Prostate gland (tissue), 2 donors: ENCODE data around the gene WNK1. TPM values are rescaled to one million over a fixed set of nuclear protein-coding genes. Genes with fewer than 3 reads are reported as not detected.

ENCODE experiments used
- DNase-seq: peaks from one replicate; pipeline ENCODE4 v3.0.0-alpha.2; 2019; ENCODE audit warnings: low spot score
- H3K27ac ChIP-seq, 2 donors: fragments of 200-600 bp; sonication (generic); 2 replicates each; pipeline ENCODE4 v1.5.1; 2017 to 2019
- H3K27me3 ChIP-seq: fragments of 200-600 bp; sonication (generic); replicated peaks from 2 replicates; pipeline ENCODE4 v1.5.1; 2019; ENCODE audit not compliant: insufficient read depth
- H3K36me3 ChIP-seq, 2 donors: fragments of 200-600 bp; sonication (generic); 1 replicate in 1 of 2; 2 replicates in 1 of 2; pipeline versions ENCODE4 v1.5.1 to v1.8.1; 2017 to 2019
- H3K4me1 ChIP-seq: fragments of 200-600 bp; sonication (generic); replicated peaks from 2 replicates; pipeline ENCODE4 v1.5.1; 2019
- H3K4me3 ChIP-seq, 2 donors: fragments of 200-600 bp; sonication (generic); 2 replicates each; pipeline ENCODE4 v1.5.1; 2017 to 2019
- H3K9me3 ChIP-seq: fragments of 200-600 bp; sonication (generic); 2 replicates; pipeline ENCODE4 v1.5.1; 2017
- CTCF ChIP-seq, 4 experiments: fragments of 200-600 bp in 2 of 4; fragments of 450-650 bp in 2 of 4; sonication (generic) in 2 of 4; IDR thresholded peaks; 1 replicate in 3 of 4; 2 replicates in 1 of 4; pipeline ENCODE4 v1.5.1; 2016 to 2019; ENCODE audit warnings: antibody characterized with exemption in 4 of 4, mild to moderate bottlenecking in 2 of 4, moderate library complexity in 2 of 4
- POLR2A ChIP-seq: fragments of 450-650 bp; IDR thresholded peaks from one replicate; pipeline ENCODE4 v1.6.1; 2016; ENCODE audit warnings: antibody characterized with exemption, mild to moderate bottlenecking
- POLR2AphosphoS5 ChIP-seq: sonication (generic); formaldehyde crosslinking; IDR thresholded peaks from one replicate; pipeline ENCODE4 v1.6.1; 2017; ENCODE audit warnings: antibody characterized with exemption
- WGBS: methylation state at CpG from one replicate; pipeline ENCODE4 v1.1.5; 2018; 5-methylcytosine and 5-hydroxymethylcytosine counted together
- intact Hi-C: fragments of 100-400 bp; cut with DNase I; formaldehyde crosslinking; loops from one replicate; pipeline ENCODE4 v1.14.2; 2022
- total RNA-seq, 2 donors: library from RNA; depleted of rRNA; stranded (reverse); fragments of >200 nt; gene quantifications; one replicate each; pipeline ENCODE4 v1.1.0, GENCODE V29; 2016

WNK1 gene
- total RNA-seq, 2 donors from 2014 or later, result 82.7 to 223 TPM

DNA sequence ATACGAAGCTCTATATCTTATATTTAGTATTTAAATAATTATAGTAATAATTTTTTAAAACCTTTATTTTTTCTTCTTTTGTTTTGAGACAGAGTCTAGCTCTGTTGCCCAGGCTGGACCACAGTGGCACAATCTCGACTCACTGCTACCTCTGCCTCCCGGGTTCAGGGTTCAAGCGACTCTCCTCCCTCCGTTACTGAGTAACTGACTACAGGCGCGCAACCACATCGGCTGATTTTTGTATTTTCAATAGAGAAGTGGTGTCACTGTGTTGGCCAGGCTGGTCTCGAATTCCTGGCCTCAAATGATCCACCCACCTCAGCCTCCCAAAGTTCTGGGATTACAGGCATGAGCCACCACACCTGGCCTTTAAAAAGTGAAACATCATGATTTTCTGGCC lies 13.0 kb upstream of the WNK1 start:
- H3K4me3 ChIP-seq, result no peak overlapping the region
- TF ChIP-seq POLR2AphosphoS5 (no peak), CTCF (IDR thresholded peaks at IDR 0.05) (no peak), POLR2A (no peak)
- H3K9me3 ChIP-seq, result no peaks in the 10 kb centered on the region
- H3K27ac ChIP-seq, result no peak overlapping the region
- DNase-seq, result no peak
- H3K27me3 ChIP-seq, result no peaks in the 10 kb centered on the region
- intact Hi-C loops, result no loop called here
- 97% methylated on average over 9 of the region's 9 CpGs for WGBS
- no peaks in the 10 kb centered on the region for H3K36me3 ChIP-seq
- no peaks in the 10 kb centered on the region for H3K4me1 ChIP-seq

DNA sequence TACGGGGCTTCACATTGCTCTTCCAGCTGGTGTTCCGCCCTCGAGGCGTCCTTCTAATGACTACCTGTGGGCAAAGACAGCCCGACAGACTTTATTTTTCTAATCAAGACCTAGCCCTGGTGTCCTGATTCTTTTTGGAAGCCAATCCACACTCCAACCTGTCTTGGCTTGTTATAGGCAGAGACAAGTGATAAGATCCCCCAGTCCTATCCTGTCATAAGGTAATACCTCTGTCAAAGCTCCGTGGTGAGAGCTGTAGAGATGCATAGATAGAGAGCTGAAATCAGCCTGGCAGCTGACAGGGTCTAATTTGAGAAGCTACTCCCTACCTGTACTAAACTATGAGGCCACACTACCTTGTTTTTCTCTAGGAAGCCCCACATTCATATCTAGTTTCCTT lies 11.5 kb upstream of the WNK1 start:
- no peaks in the 10 kb centered on the region for H3K36me3 ChIP-seq
- TF ChIP-seq CTCF (IDR thresholded peaks at IDR 0.05) (no peak), POLR2A (no peak), POLR2AphosphoS5 (no peak)
- no peaks in the 10 kb centered on the region for H3K27me3 ChIP-seq
- no peak for DNase-seq
- H3K4me1 ChIP-seq, result no peaks in the 10 kb centered on the region
- H3K9me3 ChIP-seq, result no peaks in the 10 kb centered on the region
- intact Hi-C loops, result no loop called here
- WGBS, result 54% methylated on average over 6 of the region's 6 CpGs
- H3K4me3 ChIP-seq, result no peak overlapping the region
- no peak overlapping the region for H3K27ac ChIP-seq

DNA sequence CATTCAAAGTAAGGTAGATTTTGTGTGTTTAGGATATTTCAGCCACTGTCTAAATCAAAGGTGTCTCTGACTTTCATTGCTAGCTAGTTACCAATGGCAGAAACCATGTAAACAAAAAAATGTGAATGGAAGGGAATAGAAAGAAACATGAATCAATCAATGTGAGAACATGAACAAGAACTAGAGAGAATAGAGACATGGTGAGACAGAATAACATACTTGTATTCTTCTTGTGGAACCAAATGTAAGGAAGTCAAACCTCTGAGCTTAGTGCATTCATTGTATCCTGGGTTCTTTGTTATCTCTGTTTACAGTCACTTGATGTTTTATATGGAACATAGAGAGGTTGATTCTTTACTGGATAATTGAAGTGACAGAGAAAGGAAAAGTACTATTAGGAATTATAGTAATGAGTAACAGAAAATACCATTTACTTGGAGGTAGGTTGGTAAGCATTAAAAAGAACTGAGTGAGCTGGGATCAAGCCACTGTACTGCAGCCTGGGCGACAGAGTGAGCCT lies 2.6 kb upstream of the WNK1 start:
- intact Hi-C loops, result loop anchor here (5.0 kb wide), 2 partner anchors 62 to 108 kb away; no protein-coding TSS in a partner anchor
- H3K27ac ChIP-seq, result peak overlapping the region in 1 of 2 donors; percentile 99
- no peak for TF ChIP-seq CTCF (IDR thresholded peaks at IDR 0.05)
- no peak for TF ChIP-seq POLR2AphosphoS5
- no peak for TF ChIP-seq POLR2A
- no peaks in the 10 kb centered on the region for H3K9me3 ChIP-seq
- H3K4me1 ChIP-seq, result peaks cover 11% of the 10 kb centered on the region
- H3K4me3 ChIP-seq, result no peak overlapping the region
- no peaks in the 10 kb centered on the region for H3K36me3 ChIP-seq
- WGBS, result 58% methylated on average over 1 of the region's 1 CpG
- no peak for DNase-seq
- H3K27me3 ChIP-seq, result no peaks in the 10 kb centered on the region

DNA sequence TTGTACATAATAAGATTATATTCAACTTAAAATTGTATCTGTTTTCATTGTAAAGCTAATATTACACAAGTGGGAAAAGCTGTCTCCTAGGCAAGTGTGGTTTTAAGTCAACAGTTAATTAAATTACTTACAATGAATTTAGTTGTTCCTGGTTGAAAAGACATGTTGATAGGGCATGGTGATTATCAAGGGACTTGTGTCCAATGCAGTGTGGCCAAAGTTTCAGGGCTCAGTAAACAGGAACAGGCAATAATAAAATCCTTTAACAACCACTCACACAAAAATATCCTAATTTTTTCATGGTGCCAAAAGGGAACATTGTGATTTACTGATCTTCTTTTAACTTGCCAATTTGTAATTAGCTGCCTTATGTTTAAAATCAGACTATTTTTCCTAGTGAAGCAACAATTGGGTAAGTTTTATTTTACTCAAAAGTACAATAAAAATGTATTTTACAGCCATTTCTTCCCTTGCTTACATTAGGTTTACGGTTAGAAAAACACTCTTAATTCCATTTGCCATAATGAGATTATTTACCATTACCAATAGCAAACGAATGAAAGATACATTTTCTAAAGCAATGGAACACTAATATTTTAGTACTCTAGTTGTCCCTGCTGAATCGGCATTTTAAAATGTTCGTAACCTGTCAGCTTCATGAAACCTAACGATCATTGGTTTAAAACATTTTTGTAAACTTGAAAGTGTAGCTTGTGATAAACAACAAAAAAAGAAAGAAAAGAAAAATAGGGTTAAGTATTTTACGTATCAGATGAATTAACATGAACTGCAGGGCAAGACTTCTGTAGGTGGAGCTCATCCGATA lies 1.8 kb upstream of the WNK1 start:
- Histone ChIP-seq H3K4me1 (peaks cover 11% of the 10 kb centered on the region), H3K4me3 (peak overlapping the region; percentile 92 to 96), H3K27me3 (no peaks in the 10 kb centered on the region), H3K27ac (peak overlapping the region; percentile 99), H3K9me3 (no peaks in the 10 kb centered on the region), H3K36me3 (no peaks in the 10 kb centered on the region)
- intact Hi-C loops, result loop anchor here (5.0 kb wide), 2 partner anchors 62 to 108 kb away; no protein-coding TSS in a partner anchor
- no peak for DNase-seq
- WGBS, result 2% methylated on average over 7 of the region's 7 CpGs
- TF ChIP-seq POLR2AphosphoS5, result no peak

- H3K4me1 ChIP-seq, result peaks cover 11% of the 10 kb centered on the region
- no peaks in the 10 kb centered on the region for H3K27me3 ChIP-seq
- DNase-seq, result peak; percentile 85
- peak; percentile 38 to 76 (median 74) for TF ChIP-seq CTCF (IDR thresholded peaks at IDR 0.05)
- TF ChIP-seq POLR2A, result peak; percentile 54
- TF ChIP-seq POLR2AphosphoS5, result peak; percentile 78
- H3K36me3 ChIP-seq, result no peaks in the 10 kb centered on the region
- no peaks in the 10 kb centered on the region for H3K9me3 ChIP-seq
- peak overlapping the region; percentile 92 to 96 for H3K4me3 ChIP-seq
- WGBS, result 1% methylated on average over 42 of the region's 42 CpGs
- H3K27ac ChIP-seq, result peak overlapping the region; percentile 99
- intact Hi-C loops, result loop anchor here (5.0 kb wide), 2 partner anchors 61 to 109 kb away; no protein-coding TSS in a partner anchor
Measured at GRCh38 chr12:751192-751998, 984 bp upstream of the WNK1 start.
